Dermis microvascular lymphatic vessel endothelial cell (primary cell): ENCODE measurements around the gene ZNF280B. TPM values are rescaled to one million over a fixed set of nuclear protein-coding genes. Genes with fewer than 3 reads are reported as not detected.
"Not testable (repeated sequence)": the region's sequence is repeated elsewhere in the genome, so short reads cannot be mapped to it uniquely, and the experiment has no call there.

Experiments
- DNase-seq, 2 donors: peaks; one replicate each; pipeline versions ENCODE4 v3.0.0 to v3.0.0-alpha.2; 2010; ENCODE audit warnings: low read depth in 2 of 2
- total RNA-seq: library from RNA; depleted of rRNA; stranded (reverse); fragments of >200 nt; gene quantifications from 2 replicates; pipeline ENCODE4 v1.2.1, GENCODE V29; 2014

ZNF280B gene
- total RNA-seq, 1 donor from 2014 or later: 0.26 TPM

- DNase-seq: no peak
Measured at GRCh38 chr22:22534604-22535415, 26.3 kb upstream of the ZNF280B start.

- DNase-seq: no peak
Measured at GRCh38 chr22:22533863-22534262, 25.3 kb upstream of the ZNF280B start.

- no peak for DNase-seq
Measured at GRCh38 chr22:22533417-22533816, 24.9 kb upstream of the ZNF280B start.

GRCh38 chr22:22532547-22533071, 24.1 kb upstream of the ZNF280B start:
- not testable (repeated sequence) for DNase-seq

- DNase-seq: no peak
Measured at GRCh38 chr22:22531770-22532546, 23.4 kb upstream of the ZNF280B start.

GRCh38 chr22:22528780-22529179, 20.2 kb upstream of the ZNF280B start:
- no peak for DNase-seq

- no peak for DNase-seq
Measured at GRCh38 chr22:22527312-22527711, 18.8 kb upstream of the ZNF280B start.

- no peak for DNase-seq
Measured at GRCh38 chr22:22526125-22526912, 17.8 kb upstream of the ZNF280B start.

GRCh38 chr22:22523494-22523893, 15.0 kb upstream of the ZNF280B start:
- no peak for DNase-seq

- no peak for DNase-seq
Measured at GRCh38 chr22:22521631-22522030, 13.1 kb upstream of the ZNF280B start.

GRCh38 chr22:22520667-22521602, 12.4 kb upstream of the ZNF280B start:
- peak in 1 of 2 donors; percentile 12 for DNase-seq

GRCh38 chr22:22520020-22520656, 11.6 kb upstream of the ZNF280B start, which contains the start of gene ZNF280A:
ZNF280A (minus strand) TSS chr22:22520270; CDS start chr22:22515630, 4,640 bp downstream.
- peak in 1 of 2 donors; percentile 2 for DNase-seq

- no peak for DNase-seq
Measured at GRCh38 chr22:22519591-22519990, 11.0 kb upstream of the ZNF280B start.

- DNase-seq: no peak
Measured at GRCh38 chr22:22516992-22517391, 8.4 kb upstream of the ZNF280B start.

GRCh38 chr22:22515890-22516289, 7.3 kb upstream of the ZNF280B start:
- DNase-seq: no peak

- DNase-seq: not testable (repeated sequence)
Measured at GRCh38 chr22:22514431-22514830, 5.9 kb upstream of the ZNF280B start.

GRCh38 chr22:22513619-22514018, 5.1 kb upstream of the ZNF280B start:
- DNase-seq: no peak

- DNase-seq: no peak
Measured at GRCh38 chr22:22512951-22513350, 4.4 kb upstream of the ZNF280B start.

GRCh38 chr22:22510833-22511232, 2.3 kb upstream of the ZNF280B start:
- DNase-seq: not testable (repeated sequence)

GRCh38 chr22:22509912-22510311, 1.4 kb upstream of the ZNF280B start:
- not testable (repeated sequence) for DNase-seq
